Heart left ventricle (tissue), 13 donors: ENCODE results near the gene HTR3B.

ENCODE experiments used
- CTCF ChIP-seq, 12 donors: fragments of 200-600 bp; sonication (generic) in 4 of 12; IDR thresholded peaks; one replicate each; pipeline versions ENCODE4 v1.5.0 to v1.8.0; 2018 to 2022; ENCODE audit warnings: antibody characterized with exemption in 12 of 12, mild to moderate bottlenecking in 5 of 12
- POLR2A ChIP-seq, 2 donors: fragments of 450-650 bp; IDR thresholded peaks; one replicate each; pipeline ENCODE4 v1.6.1; 2017; ENCODE audit warnings: antibody characterized with exemption in 2 of 2, mild to moderate bottlenecking in 2 of 2, moderate library complexity in 2 of 2
- donor health status: ischemic (EF 13 %, LVEDD 7.1; RV severe dilation, severe dysfunction).
- donor health status: DM: no; HTN: yes; CAD: no.
- donor health status: DM: no; HTN: no; CAD: no.
- donor health status: ischemic (EF 25% LVEDD 6.9; RV normal size, moderate dysfunction).
- donor health status: ischemic (EF 25% LVEDD 5.7; RV mildly dilated, moderate dysfunction).
- donor health status: ischemic (EF 35%, LVEDD 5.7; RV mildly dilated, moderate dysfunction).
- donor health status: nonischemic (EF 11% LVEDD 7.7; RV severe dilation, severe dysfunction).
- donor health status: DM: yes; HTN: yes; CAD: no.
- donor health status: PGD.
- donor health status: ischemic (EF 29% LVEDD 5.4; RV normal size, mild dysfunction).
- donor health status: nonischemic (EF 23%, LVEDD 6.1; RV moderate dilation, normal function).

DNA sequence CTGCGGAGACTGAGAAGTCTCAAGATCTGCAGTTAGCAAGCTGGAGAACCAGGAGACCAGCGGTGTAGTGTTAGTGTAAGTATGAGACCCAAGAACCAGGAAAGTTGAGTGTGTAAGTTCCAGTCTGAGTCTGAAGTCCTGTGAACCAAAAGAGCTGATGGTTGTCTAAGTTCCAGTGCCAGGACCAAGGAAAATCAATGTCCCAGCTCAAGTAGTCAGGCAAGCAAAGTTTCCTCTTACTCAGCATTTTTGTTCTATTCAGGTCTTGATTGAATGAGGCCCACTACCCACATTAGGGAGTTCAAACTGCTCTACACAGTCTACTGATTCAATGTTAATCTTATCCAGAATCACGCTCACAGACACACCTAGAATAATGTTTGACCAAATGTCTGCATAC is 40.2 kb upstream of the HTR3B start:
- TF ChIP-seq CTCF (IDR thresholded peaks at IDR 0.05) = no peak
- TF ChIP-seq POLR2A (IDR thresholded peaks at IDR 0.05) = no peak
